ENCODE results near the gene OR2AT4. TPM values are rescaled to one million over a fixed set of nuclear protein-coding genes. Genes with fewer than 3 reads are reported as not detected.

Gene OR2AT4
- total and polyA plus RNA-seq, 2 of the 8 experiments (the other 6 are each of a cell fraction or from before 2014, with no cell fraction given), result not detected

- Histone ChIP-seq H2BK15ac (ENCODE audit: low read length) (no peak overlapping the region), H2BK20ac (ENCODE audit: low read length) (no peak overlapping the region), H4K91ac (replicated peaks; ENCODE audit: insufficient read length, low read length) (no peak overlapping the region), H3K23me2 (ENCODE audit: low read depth, low read length) (no peaks in the 10 kb centered on the region), H3K36me3 (ENCODE audit: control insufficient read depth in 2 of 4, insufficient read depth in 4 of 4, low read length in 3 of 4) (no peaks in the 10 kb centered on the region), H4K20me1 (replicated peaks in 1 of 2; ENCODE audit: control insufficient read depth in 1 of 2, insufficient read depth in 2 of 2, low read length in 2 of 2) (no peaks in the 10 kb centered on the region), H3K14ac (ENCODE audit: insufficient read length) (no peak overlapping the region), H3K4me3 (ENCODE audit: extremely low read depth in 1 of 4, insufficient read depth in 2 of 4, low read depth in 3 of 4, low read length in 4 of 4) (no peak overlapping the region), H3K9me3 (ENCODE audit: insufficient read depth in 2 of 2, low read depth in 1 of 2, low read length in 1 of 2) (no peaks in the 10 kb centered on the region), H2AFZ (ENCODE audit: low read length) (no peak overlapping the region; the same call in 1 of the 2 replicates), H3K27ac (ENCODE audit: low read depth, low read length) (no peak overlapping the region), H2BK5ac (ENCODE audit: low read depth, low read length) (no peak overlapping the region), H3K4me2 (ENCODE audit: insufficient read depth in 1 of 2, low read depth in 2 of 2, low read length in 2 of 2) (no peak overlapping the region), H2BK12ac (ENCODE audit: low read depth, low read length) (no peak overlapping the region), H3K4ac (replicated peaks; ENCODE audit: insufficient read length, low read depth, low read length) (no peak overlapping the region), H3K79me1 (ENCODE audit: low read depth, low read length) (no peaks in the 10 kb centered on the region), H4K5ac (ENCODE audit: insufficient read length, low read depth, low read length) (no peak overlapping the region), H2BK120ac (replicated peaks; ENCODE audit: low read depth, low read length) (no peak overlapping the region), H4K8ac (ENCODE audit: extremely low read depth, insufficient read depth, low read length) (no peak overlapping the region), H3K27me3 (replicated peaks in 1 of 4; ENCODE audit: control insufficient read depth in 3 of 4, extremely low read depth in 1 of 4, insufficient read depth in 3 of 4, low read length in 3 of 4) (no peaks in the 10 kb centered on the region), H3K4me1 (replicated peaks in 1 of 4; ENCODE audit: control insufficient read depth in 3 of 4, insufficient read depth in 4 of 4, low read length in 3 of 4) (peaks cover 0 to 2% (median 0%) of the 10 kb centered on the region in 4 experiments; a peak in 2 of 7 replicates), H3K18ac (ENCODE audit: extremely low read depth, low read length) (no peak overlapping the region), H3K23ac (ENCODE audit: insufficient read length) (no peak overlapping the region), H2AK5ac (ENCODE audit: low read depth, low read length) (no peak overlapping the region), H3K9ac (replicated peaks in 1 of 4; ENCODE audit: extremely low read depth in 1 of 4, low read depth in 3 of 4, low read length in 3 of 4) (no peak overlapping the region), H3K56ac (replicated peaks; ENCODE audit: insufficient read length, low read depth, low read length) (no peak overlapping the region), H3K79me2 (ENCODE audit: control insufficient read depth in 1 of 2, insufficient read depth in 2 of 2, low read length in 2 of 2) (no peaks in the 10 kb centered on the region)
- WGBS, 2 experiments (ENCODE audit: extremely low coverage in 1 of 2, insufficient coverage in 1 of 2, insufficient read length in 1 of 2, insufficient replicate concordance in 2 of 2, low coverage in 1 of 2, low lambda C conversion rate in 2 of 2, missing lambda C conversion rate in 1 of 2), result 90% methylated on average over 4 of the region's 4 CpGs; no CpG with 5 or more reads in 1 of the 2 experiments
- DNase-seq (ENCODE audit: low read depth in 1 of 2, low spot score in 2 of 2) (no peak), FAIRE-seq (no peak)
- ChIA-PET CTCF (ENCODE audit: partially characterized antibody) (interaction anchor here (1.0 kb wide), 1 partner anchor 38 kb away, joined by 3 read pairs; no protein-coding TSS in a partner anchor), POLR2A (ENCODE audit: partially characterized antibody) (no interaction called here)
- TF ChIP-seq, protein P1, sequence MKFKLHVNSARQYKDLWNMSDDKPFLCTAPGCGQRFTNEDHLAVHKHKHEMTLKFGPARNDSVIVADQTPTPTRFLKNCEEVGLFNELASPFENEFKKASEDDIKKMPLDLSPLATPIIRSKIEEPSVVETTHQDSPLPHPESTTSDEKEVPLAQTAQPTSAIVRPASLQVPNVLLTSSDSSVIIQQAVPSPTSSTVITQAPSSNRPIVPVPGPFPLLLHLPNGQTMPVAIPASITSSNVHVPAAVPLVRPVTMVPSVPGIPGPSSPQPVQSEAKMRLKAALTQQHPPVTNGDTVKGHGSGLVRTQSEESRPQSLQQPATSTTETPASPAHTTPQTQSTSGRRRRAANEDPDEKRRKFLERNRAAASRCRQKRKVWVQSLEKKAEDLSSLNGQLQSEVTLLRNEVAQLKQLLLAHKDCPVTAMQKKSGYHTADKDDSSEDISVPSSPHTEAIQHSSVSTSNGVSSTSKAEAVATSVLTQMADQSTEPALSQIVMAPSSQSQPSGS (IDR thresholded peaks at IDR 0.05; ENCODE audit: low read length), result no peak
- no peak for TF ChIP-seq SIX5 (IDR thresholded peaks at IDR 0.05; ENCODE audit: low read depth, low read length)
- TF ChIP-seq GABPA (IDR thresholded peaks at IDR 0.05; ENCODE audit: borderline replicate concordance, insufficient read depth, low read length), result no peak
- TF ChIP-seq JUN (IDR thresholded peaks at IDR 0.05; ENCODE audit: low read depth, low read length), result no peak
- TF ChIP-seq BCL11A (IDR thresholded peaks at IDR 0.05; ENCODE audit: low read depth in 2 of 2, low read length in 2 of 2), result no peak
- no peak for TF ChIP-seq POU5F1 (IDR thresholded peaks at IDR 0.05; ENCODE audit: low read depth, low read length)
- no peak for TF ChIP-seq RFX5 (IDR thresholded peaks at IDR 0.05; ENCODE audit: borderline replicate concordance, low read depth, low read length)
- TF ChIP-seq MAFK (IDR thresholded peaks at IDR 0.05; ENCODE audit: low read depth, low read length), result no peak
- no peak for TF ChIP-seq KDM4A (IDR thresholded peaks at IDR 0.05; ENCODE audit: low read depth, low read length, severe bottlenecking)
- no peak for TF ChIP-seq SP4 (IDR thresholded peaks at IDR 0.05; ENCODE audit: low read length)
- no peak for TF ChIP-seq SP2 (IDR thresholded peaks at IDR 0.05; ENCODE audit: low read length)
- no peak for TF ChIP-seq KDM1A (IDR thresholded peaks at IDR 0.05; ENCODE audit: borderline replicate concordance, low read length)
- TF ChIP-seq EZH2 (IDR thresholded peaks at IDR 0.05; ENCODE audit: low read depth, low read length, severe bottlenecking), result no peak
- no peak for TF ChIP-seq BACH1 (IDR thresholded peaks at IDR 0.05; ENCODE audit: low read length)
Observed at GRCh38 chr11:75107187-75107586, 10.5 kb upstream of the OR2AT4 start.
